Measurements from ENCODE around the gene MN1.

- TF ChIP-seq CTCF (IDR thresholded peaks at IDR 0.05; ENCODE audit: low read depth, low read length, poor library complexity, severe bottlenecking): no peak
- no peak for TF ChIP-seq EZH2phosphoT487 (IDR thresholded peaks at IDR 0.05; ENCODE audit: borderline replicate concordance, low read length)
These were observed 61.3 kb downstream of the MN1 start for GRCh38 chr22:27740202-27740748.

Data from DOHH2 (cell line).